ENCODE measurements around the gene MOSPD3.

The MOSPD3 gene

GRCh38 chr7:100572949-100573675, 39.2 kb upstream of the MOSPD3 start:
- Histone ChIP-seq H3K36me3 (ENCODE audit: low read length) (no peaks in the 10 kb centered on the region), H3K9me3 (ENCODE audit: insufficient read depth, low read length) (no peaks in the 10 kb centered on the region), H4K20me1 (ENCODE audit: low read depth, low read length) (no peaks in the 10 kb centered on the region), H3K9ac (ENCODE audit: low read length) (no peak overlapping the region), H3K79me2 (ENCODE audit: insufficient read depth, low read length) (no peaks in the 10 kb centered on the region), H3K4me3 (ENCODE audit: insufficient read depth, low read length, poor library complexity, severe bottlenecking) (no peak overlapping the region), H3K9me2 (replicated peaks; ENCODE audit: insufficient read depth, low read length) (no peaks in the 10 kb centered on the region), H3F3A (ENCODE audit: insufficient read depth) (no peaks in the 10 kb centered on the region), H3K4me2 (ENCODE audit: low read depth, low read length, poor library complexity, severe bottlenecking) (no peak overlapping the region), H2AFZ (ENCODE audit: low read depth, low read length, severe bottlenecking) (no peak overlapping the region), H3K27me3 (ENCODE audit: low read length) (no peaks in the 10 kb centered on the region), H3K27ac (ENCODE audit: low read depth, low read length) (no peak overlapping the region)
- TF ChIP-seq, protein P1, sequence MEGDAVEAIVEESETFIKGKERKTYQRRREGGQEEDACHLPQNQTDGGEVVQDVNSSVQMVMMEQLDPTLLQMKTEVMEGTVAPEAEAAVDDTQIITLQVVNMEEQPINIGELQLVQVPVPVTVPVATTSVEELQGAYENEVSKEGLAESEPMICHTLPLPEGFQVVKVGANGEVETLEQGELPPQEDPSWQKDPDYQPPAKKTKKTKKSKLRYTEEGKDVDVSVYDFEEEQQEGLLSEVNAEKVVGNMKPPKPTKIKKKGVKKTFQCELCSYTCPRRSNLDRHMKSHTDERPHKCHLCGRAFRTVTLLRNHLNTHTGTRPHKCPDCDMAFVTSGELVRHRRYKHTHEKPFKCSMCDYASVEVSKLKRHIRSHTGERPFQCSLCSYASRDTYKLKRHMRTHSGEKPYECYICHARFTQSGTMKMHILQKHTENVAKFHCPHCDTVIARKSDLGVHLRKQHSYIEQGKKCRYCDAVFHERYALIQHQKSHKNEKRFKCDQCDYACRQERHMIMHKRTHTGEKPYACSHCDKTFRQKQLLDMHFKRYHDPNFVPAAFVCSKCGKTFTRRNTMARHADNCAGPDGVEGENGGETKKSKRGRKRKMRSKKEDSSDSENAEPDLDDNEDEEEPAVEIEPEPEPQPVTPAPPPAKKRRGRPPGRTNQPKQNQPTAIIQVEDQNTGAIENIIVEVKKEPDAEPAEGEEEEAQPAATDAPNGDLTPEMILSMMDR (IDR thresholded peaks at IDR 0.05; ENCODE audit: insufficient read depth, low read length, poor library complexity, severe bottlenecking): no peak
- TF ChIP-seq EZH2phosphoT487 (conservative IDR thresholded peaks at IDR 0.05; ENCODE audit: low read length): no peak

GRCh38 chr7:100573691-100574361, 38.5 kb upstream of the MOSPD3 start, which contains the start of gene SAP25:
Gene SAP25 (minus strand): TSS chr7:100573900. CDS start chr7:100573742, 158 bp downstream.
- H3K79me2 ChIP-seq (ENCODE audit: insufficient read depth, low read length): no peaks in the 10 kb centered on the region
- H4K20me1 ChIP-seq (ENCODE audit: low read depth, low read length): no peaks in the 10 kb centered on the region
- H3K9ac ChIP-seq (ENCODE audit: low read length): no peak within 1 kb of the TSS
- no peak within 1 kb of the TSS for H3K4me2 ChIP-seq (ENCODE audit: low read depth, low read length, poor library complexity, severe bottlenecking)
- H3K4me3 ChIP-seq (ENCODE audit: insufficient read depth, low read length, poor library complexity, severe bottlenecking): no peak within 1 kb of the TSS
- H3K36me3 ChIP-seq (ENCODE audit: low read length): no peaks in the 10 kb centered on the region
- H3K9me2 ChIP-seq (replicated peaks; ENCODE audit: insufficient read depth, low read length): no peaks in the 10 kb centered on the region
- H3K27me3 ChIP-seq (ENCODE audit: low read length): no peaks in the 10 kb centered on the region
- no peaks in the 10 kb centered on the region for H3F3A ChIP-seq (ENCODE audit: insufficient read depth)
- H3K27ac ChIP-seq (ENCODE audit: low read depth, low read length): no peak within 1 kb of the TSS
- no peaks in the 10 kb centered on the region for H3K9me3 ChIP-seq (ENCODE audit: insufficient read depth, low read length)
- TF ChIP-seq, protein P1 (IDR thresholded peaks at IDR 0.05; ENCODE audit: insufficient read depth, low read length, poor library complexity, severe bottlenecking): no peak
- TF ChIP-seq EZH2phosphoT487 (conservative IDR thresholded peaks at IDR 0.05; ENCODE audit: low read length): no peak
- no peak within 1 kb of the TSS for H2AFZ ChIP-seq (ENCODE audit: low read depth, low read length, severe bottlenecking)

DNA sequence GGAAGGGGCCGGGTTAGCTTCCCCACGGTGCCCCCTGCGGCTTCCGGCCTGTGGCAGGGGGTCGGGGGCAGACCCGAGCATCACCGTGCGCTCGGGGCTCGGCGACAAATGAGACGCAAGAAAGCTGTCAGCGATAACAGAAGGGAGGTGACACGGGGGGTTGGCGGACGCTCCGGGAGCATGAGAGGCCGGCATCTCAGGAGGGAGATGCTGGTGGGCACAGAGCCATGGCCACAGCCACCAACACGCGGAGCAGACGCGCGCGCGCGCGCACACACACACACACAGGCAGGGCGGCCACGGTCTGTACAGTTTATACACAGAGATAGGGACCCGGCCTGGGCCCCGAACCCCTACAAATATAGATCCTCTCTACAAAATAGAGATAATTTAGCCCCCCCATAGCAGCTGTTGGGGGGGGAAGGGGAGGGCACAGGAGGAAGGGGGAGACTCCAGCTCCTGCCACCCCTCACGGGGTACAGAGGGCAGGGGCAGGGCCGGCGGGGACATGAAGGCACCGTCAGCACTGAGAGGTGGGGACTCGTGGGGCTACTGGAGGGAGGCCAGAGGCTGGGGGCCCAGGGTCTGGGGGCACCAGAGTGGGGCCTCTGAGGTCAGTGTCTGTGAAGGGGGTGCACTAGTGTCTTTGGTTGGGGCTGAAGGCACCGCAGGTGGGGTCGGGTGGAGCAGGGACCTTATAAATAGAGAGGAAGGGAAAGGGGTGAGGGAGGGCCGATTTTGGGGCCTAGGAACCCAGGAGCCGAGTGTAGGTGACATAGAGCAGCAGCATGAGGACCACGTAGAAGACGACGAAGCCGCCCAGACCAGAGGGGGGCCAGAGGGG, 37.8 kb upstream of the MOSPD3 start:
- H3K27me3 ChIP-seq (ENCODE audit: low read length): no peaks in the 10 kb centered on the region
- H3K79me2 ChIP-seq (ENCODE audit: insufficient read depth, low read length): no peaks in the 10 kb centered on the region
- H3K36me3 ChIP-seq (ENCODE audit: low read length): no peaks in the 10 kb centered on the region
- H3K4me3 ChIP-seq (ENCODE audit: insufficient read depth, low read length, poor library complexity, severe bottlenecking): no peak overlapping the region
- H3K4me2 ChIP-seq (ENCODE audit: low read depth, low read length, poor library complexity, severe bottlenecking): no peak overlapping the region
- no peaks in the 10 kb centered on the region for H4K20me1 ChIP-seq (ENCODE audit: low read depth, low read length)
- H3K9ac ChIP-seq (ENCODE audit: low read length): no peak overlapping the region
- H3K27ac ChIP-seq (ENCODE audit: low read depth, low read length): no peak overlapping the region
- H3K9me2 ChIP-seq (replicated peaks; ENCODE audit: insufficient read depth, low read length): no peaks in the 10 kb centered on the region
- H2AFZ ChIP-seq (ENCODE audit: low read depth, low read length, severe bottlenecking): no peak overlapping the region
- TF ChIP-seq, protein P1 (IDR thresholded peaks at IDR 0.05; ENCODE audit: insufficient read depth, low read length, poor library complexity, severe bottlenecking): no peak
- no peak for TF ChIP-seq EZH2phosphoT487 (conservative IDR thresholded peaks at IDR 0.05; ENCODE audit: low read length)
- no peaks in the 10 kb centered on the region for H3F3A ChIP-seq (ENCODE audit: insufficient read depth)
- no peaks in the 10 kb centered on the region for H3K9me3 ChIP-seq (ENCODE audit: insufficient read depth, low read length)
